ENCODE results near the gene FOXK2.

DNA sequence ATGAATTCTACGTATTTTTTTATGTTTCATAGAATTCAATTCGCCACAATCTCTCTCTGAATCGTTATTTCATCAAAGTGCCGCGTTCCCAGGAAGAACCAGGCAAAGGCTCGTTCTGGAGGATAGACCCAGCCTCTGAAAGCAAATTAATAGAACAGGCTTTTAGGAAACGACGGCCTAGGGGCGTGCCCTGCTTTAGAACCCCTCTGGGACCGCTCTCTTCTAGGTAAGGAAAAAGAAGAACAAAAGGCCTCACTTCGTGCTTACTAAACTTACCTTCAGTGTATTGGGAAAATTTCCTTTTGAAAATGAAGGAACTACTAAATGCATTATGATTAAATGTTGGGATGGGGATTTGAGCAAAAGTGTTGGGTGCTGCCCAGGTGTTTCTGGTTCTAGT is 63.2 kb downstream of the FOXK2 start:
- TF ChIP-seq, protein P1, sequence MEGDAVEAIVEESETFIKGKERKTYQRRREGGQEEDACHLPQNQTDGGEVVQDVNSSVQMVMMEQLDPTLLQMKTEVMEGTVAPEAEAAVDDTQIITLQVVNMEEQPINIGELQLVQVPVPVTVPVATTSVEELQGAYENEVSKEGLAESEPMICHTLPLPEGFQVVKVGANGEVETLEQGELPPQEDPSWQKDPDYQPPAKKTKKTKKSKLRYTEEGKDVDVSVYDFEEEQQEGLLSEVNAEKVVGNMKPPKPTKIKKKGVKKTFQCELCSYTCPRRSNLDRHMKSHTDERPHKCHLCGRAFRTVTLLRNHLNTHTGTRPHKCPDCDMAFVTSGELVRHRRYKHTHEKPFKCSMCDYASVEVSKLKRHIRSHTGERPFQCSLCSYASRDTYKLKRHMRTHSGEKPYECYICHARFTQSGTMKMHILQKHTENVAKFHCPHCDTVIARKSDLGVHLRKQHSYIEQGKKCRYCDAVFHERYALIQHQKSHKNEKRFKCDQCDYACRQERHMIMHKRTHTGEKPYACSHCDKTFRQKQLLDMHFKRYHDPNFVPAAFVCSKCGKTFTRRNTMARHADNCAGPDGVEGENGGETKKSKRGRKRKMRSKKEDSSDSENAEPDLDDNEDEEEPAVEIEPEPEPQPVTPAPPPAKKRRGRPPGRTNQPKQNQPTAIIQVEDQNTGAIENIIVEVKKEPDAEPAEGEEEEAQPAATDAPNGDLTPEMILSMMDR (IDR thresholded peaks at IDR 0.05; ENCODE audit: low read depth, low read length) = no peak
- no peak for TF ChIP-seq POLR2A (IDR thresholded peaks at IDR 0.05; ENCODE audit: extremely low read depth, insufficient read length)
- TF ChIP-seq, protein P2, sequence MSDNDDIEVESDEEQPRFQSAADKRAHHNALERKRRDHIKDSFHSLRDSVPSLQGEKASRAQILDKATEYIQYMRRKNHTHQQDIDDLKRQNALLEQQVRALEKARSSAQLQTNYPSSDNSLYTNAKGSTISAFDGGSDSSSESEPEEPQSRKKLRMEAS (IDR thresholded peaks at IDR 0.05; ENCODE audit: low read depth, low read length) = no peak

Measured in NB4 (cell line).